PFSK-1 (cell line): ENCODE data around the gene GJD2.

Experiments used
- FOXP2 ChIP-seq: optimal IDR thresholded peaks from 2 replicates; pipeline ENCODE3; 2011; ENCODE audit warnings: borderline replicate concordance, control low read depth, inconsistent platforms; ENCODE audit not compliant: insufficient read depth; ENCODE audit errors: extremely low read length, extremely low read depth
- POLR2AphosphoS5 ChIP-seq: IDR thresholded peaks from 2 replicates; pipeline ENCODE4 v1.6.1; 2012; ENCODE audit warnings: low read depth, mild to moderate bottlenecking, control low read depth, low read length, moderate library complexity
- REST ChIP-seq, 2 experiments: IDR thresholded peaks; 2 replicates each; pipeline versions ENCODE4 v1.6.1 to v1.8.0; 2011 to 2012; ENCODE audit warnings: low read depth in 2 of 2, low read length in 2 of 2, control low read depth in 1 of 2, inconsistent platforms in 1 of 2, mild to moderate bottlenecking in 1 of 2, moderate library complexity in 1 of 2; ENCODE audit not compliant: insufficient read depth in 1 of 2
- SIN3A ChIP-seq: IDR thresholded peaks from 2 replicates; pipeline ENCODE4 v1.6.1; 2012; ENCODE audit warnings: mild to moderate bottlenecking, low read length, moderate library complexity, borderline replicate concordance; ENCODE audit not compliant: insufficient read depth
- TAF1 ChIP-seq: IDR thresholded peaks from 2 replicates; pipeline ENCODE4 v1.6.1; 2012; ENCODE audit warnings: low read length, control low read depth, borderline replicate concordance; ENCODE audit not compliant: insufficient read depth

The GJD2 gene

DNA sequence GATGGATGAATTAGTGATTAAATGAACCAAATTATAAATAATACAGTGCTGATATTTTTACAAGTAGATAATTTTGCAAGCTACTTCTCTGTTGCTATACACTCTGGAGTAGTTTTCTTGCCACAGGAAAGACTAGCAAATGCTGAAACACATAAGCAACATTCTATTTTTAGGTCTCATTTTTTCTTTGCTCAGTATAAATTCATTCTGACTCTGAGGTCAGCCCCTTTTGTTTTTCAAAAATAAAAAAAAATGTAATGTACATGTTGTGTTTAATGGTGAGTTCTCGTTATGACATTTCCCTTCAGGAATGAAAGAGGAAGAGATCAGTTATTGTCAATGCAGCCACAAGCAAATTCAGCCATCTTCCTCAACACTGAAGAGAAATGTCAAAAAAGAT, 24.9 kb downstream of the GJD2 start:
- no peak for TF ChIP-seq TAF1
- no peak for TF ChIP-seq POLR2AphosphoS5
- no peak for TF ChIP-seq SIN3A
- TF ChIP-seq REST (IDR thresholded peaks at IDR 0.05; ENCODE audit: insufficient read depth in 1 of 2, low read depth in 2 of 2, low read length in 2 of 2) = no peak
- no peak for TF ChIP-seq FOXP2

DNA sequence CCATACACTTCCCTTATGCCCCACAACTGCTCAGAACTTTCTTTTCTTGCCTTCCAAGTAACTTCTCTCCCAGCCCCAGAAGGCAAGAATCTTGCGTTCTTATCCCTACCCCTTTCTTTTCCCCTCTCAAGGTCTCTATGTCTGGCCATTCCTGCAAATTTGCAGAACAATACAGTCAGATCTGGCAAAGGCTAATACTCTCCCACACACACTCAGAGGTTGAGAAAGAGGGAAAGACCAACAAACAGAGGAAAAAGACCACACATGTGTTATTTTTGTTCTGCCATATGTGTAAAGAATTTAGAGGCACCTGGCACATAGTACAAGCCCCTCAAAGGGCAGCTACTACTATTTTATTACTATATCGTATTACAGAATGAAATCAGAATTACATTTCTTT, 25.7 kb downstream of the GJD2 start:
- no peak for TF ChIP-seq POLR2AphosphoS5
- TF ChIP-seq TAF1 = no peak
- TF ChIP-seq SIN3A = no peak
- no peak for TF ChIP-seq REST (IDR thresholded peaks at IDR 0.05; ENCODE audit: insufficient read depth in 1 of 2, low read depth in 2 of 2, low read length in 2 of 2)
- no peak for TF ChIP-seq FOXP2

DNA sequence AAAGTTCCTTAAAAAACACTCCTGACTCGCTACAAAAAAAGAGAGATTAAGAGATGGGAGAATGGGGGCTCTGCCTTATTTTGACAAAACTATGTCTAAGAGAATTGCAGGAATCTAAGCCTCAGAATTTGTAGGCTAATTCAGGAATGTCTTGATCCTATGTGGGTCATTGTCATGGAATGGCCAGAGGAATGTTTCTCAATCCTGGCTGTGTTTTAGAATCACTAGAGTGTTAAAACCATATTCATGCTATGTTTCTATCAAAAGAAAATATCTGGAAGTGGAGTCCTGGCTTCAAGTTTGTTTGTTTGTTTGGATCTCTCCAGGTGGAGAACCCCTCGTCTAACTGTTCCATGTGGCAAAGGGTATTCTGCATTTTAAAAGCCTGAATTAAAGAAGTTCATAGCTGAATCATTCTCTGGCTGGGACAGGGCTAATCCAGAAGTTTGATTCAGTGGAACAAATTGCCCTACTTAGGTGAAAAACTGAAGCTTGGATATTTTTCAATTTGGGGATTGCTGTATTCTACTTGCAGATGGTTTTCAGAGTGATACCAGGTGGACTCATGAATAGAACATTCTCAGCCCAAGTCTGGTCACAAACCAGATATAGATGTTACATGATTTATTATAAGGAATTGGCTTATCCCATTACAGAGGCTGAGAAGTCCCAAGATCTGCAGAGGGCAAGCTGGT, 28.2 kb downstream of the GJD2 start:
- no peak for TF ChIP-seq FOXP2
- TF ChIP-seq TAF1 = no peak
- no peak for TF ChIP-seq SIN3A
- TF ChIP-seq REST (IDR thresholded peaks at IDR 0.05; ENCODE audit: insufficient read depth in 1 of 2, low read depth in 2 of 2, low read length in 2 of 2) = no peak
- TF ChIP-seq POLR2AphosphoS5 = no peak

DNA sequence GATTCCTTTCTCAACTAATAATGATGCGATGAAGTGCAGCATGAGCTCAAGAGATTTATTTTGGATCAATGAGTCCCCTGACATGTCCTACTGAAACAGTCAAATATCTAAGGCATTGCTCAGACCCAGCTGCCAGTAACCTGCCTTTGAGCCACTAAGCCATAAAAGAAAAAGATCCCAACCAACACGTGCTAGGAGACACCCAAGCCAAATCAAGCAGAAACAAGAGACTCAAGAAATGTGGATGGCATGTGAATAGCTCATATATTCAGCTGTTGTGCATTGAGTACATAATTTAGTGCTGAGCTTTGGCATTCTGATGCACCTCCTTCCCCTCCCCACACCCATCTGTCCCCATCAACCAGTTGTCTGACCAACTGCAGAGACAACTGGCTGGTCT, 29.2 kb downstream of the GJD2 start:
- no peak for TF ChIP-seq TAF1

- TF ChIP-seq POLR2AphosphoS5 (no peak), SIN3A (no peak), TAF1 (no peak), FOXP2 (no peak), REST (IDR thresholded peaks at IDR 0.05; ENCODE audit: insufficient read depth in 1 of 2, low read depth in 2 of 2, low read length in 2 of 2) (no peak)
These were observed 30.3 kb downstream of the GJD2 start for GRCh38 chr15:34724481-34724880.
